Karpas-422 (cell line): Measurements from ENCODE around the gene ERBB3. TPM values are rescaled to one million over a fixed set of nuclear protein-coding genes. Genes with fewer than 3 reads are reported as not detected.

Source experiments
- DNase-seq: peaks from one replicate; pipeline ENCODE4 v3.0.0-alpha.2; 2015
- H2AFZ ChIP-seq: fragments of 200-600 bp; sonication (generic); 2 replicates; pipeline ENCODE4 v1.6.1; 2014; ENCODE audit warnings: antibody characterized with exemption, low read length, mixed read lengths
- H3K27ac ChIP-seq: fragments of 200-600 bp; sonication (generic); 2 replicates; pipeline ENCODE4 v1.5.1; 2014; ENCODE audit warnings: mild to moderate bottlenecking, low read length, moderate library complexity
- H3K27me3 ChIP-seq: fragments of 200-600 bp; sonication (generic); 2 replicates; pipeline ENCODE4 v1.6.1; 2014; ENCODE audit warnings: low read length, mixed read lengths
- H3K36me3 ChIP-seq: fragments of 200-600 bp; sonication (generic); 2 replicates; pipeline ENCODE4 v1.6.1; 2014; ENCODE audit warnings: low read length, mixed read lengths; ENCODE audit not compliant: insufficient read depth
- H3K4me1 ChIP-seq: fragments of 200-600 bp; sonication (generic); 2 replicates; pipeline ENCODE4 v1.6.1; 2014; ENCODE audit warnings: mild to moderate bottlenecking, low read length, mixed read lengths
- H3K4me2 ChIP-seq: fragments of 200-600 bp; sonication (generic); 2 replicates; pipeline ENCODE4 v1.6.1; 2014; ENCODE audit warnings: low read length, low read depth, mild to moderate bottlenecking; ENCODE audit not compliant: poor library complexity, severe bottlenecking
- H3K4me3 ChIP-seq: fragments of 200-600 bp; sonication (generic); 2 replicates; pipeline ENCODE4 v1.5.1; 2014; ENCODE audit warnings: mild to moderate bottlenecking, antibody characterized with exemption, low read length, mixed read lengths
- H3K79me2 ChIP-seq: fragments of 200-600 bp; sonication (generic); 2 replicates; pipeline ENCODE4 v1.6.1; 2014; ENCODE audit warnings: mild to moderate bottlenecking, low read length, mixed read lengths
- H3K9ac ChIP-seq: fragments of 200-600 bp; sonication (generic); 2 replicates; pipeline ENCODE4 v1.6.0; 2014; ENCODE audit warnings: low read length
- H3K9me2 ChIP-seq: fragments of 200-600 bp; sonication (generic), shearing (Covaris generic); replicated peaks from 2 replicates; pipeline ENCODE4 v1.6.0; 2014; ENCODE audit warnings: mild to moderate bottlenecking, low read length, moderate library complexity; ENCODE audit not compliant: insufficient read depth
- H3K9me3 ChIP-seq: fragments of 300-700, 200-600 bp; sonication (generic); 2 replicates; pipeline ENCODE4 v1.6.1; 2014; ENCODE audit warnings: low read length, mixed read lengths
- H4K20me1 ChIP-seq: fragments of 200-600 bp; sonication (generic); 2 replicates; pipeline ENCODE4 v1.6.1; 2014; ENCODE audit warnings: mild to moderate bottlenecking, antibody characterized with exemption, low read length, low read depth; ENCODE audit not compliant: insufficient read depth
- total RNA-seq: library from RNA; depleted of rRNA; stranded (reverse); fragments of >200 nt; shearing (Covaris generic); gene quantifications from 2 replicates; pipeline ENCODE4 v1.2.3, GENCODE V29; 2014; ENCODE audit warnings: low replicate concordance

ERBB3 gene
- total RNA-seq, 1 experiment from 2014 or later = not detected

- H3K27me3 ChIP-seq = no peaks in the 10 kb centered on the region
- H3K9me3 ChIP-seq = no peaks in the 10 kb centered on the region
- no peaks in the 10 kb centered on the region for H3K9me2 ChIP-seq
- no peak overlapping the region for H2AFZ ChIP-seq
- H4K20me1 ChIP-seq = no peaks in the 10 kb centered on the region
- no peak overlapping the region for H3K27ac ChIP-seq
- H3K36me3 ChIP-seq = peaks cover 26% of the 10 kb centered on the region; the same call in 1 of the 2 replicates
- H3K4me3 ChIP-seq = no peak overlapping the region
- H3K79me2 ChIP-seq = no peaks in the 10 kb centered on the region
- no peak overlapping the region for H3K4me2 ChIP-seq
- no peaks in the 10 kb centered on the region for H3K4me1 ChIP-seq
- H3K9ac ChIP-seq = no peak overlapping the region
- no peak for DNase-seq
Measured at GRCh38 chr12:56141946-56142784, 62.2 kb downstream of the ERBB3 start.

- no peaks in the 10 kb centered on the region for H3K9me3 ChIP-seq
- H3K79me2 ChIP-seq = no peaks in the 10 kb centered on the region
- H4K20me1 ChIP-seq = no peaks in the 10 kb centered on the region
- no peaks in the 10 kb centered on the region for H3K4me1 ChIP-seq
- H3K9me2 ChIP-seq = no peaks in the 10 kb centered on the region
- H3K36me3 ChIP-seq = peaks cover 24% of the 10 kb centered on the region; the same call in 1 of the 2 replicates
- no peak overlapping the region for H3K4me3 ChIP-seq
- no peak for DNase-seq
- H3K4me2 ChIP-seq = no peak overlapping the region
- H3K27me3 ChIP-seq = no peaks in the 10 kb centered on the region
- no peak overlapping the region for H3K27ac ChIP-seq
- no peak overlapping the region for H2AFZ ChIP-seq
- no peak overlapping the region for H3K9ac ChIP-seq
Measured at GRCh38 chr12:56143217-56143616, 63.3 kb downstream of the ERBB3 start.

GRCh38 chr12:56143870-56144269, 63.9 kb downstream of the ERBB3 start:
- no peaks in the 10 kb centered on the region for H3K27me3 ChIP-seq

GRCh38 chr12:56145217-56145616, 65.3 kb downstream of the ERBB3 start:
- Histone ChIP-seq H3K4me1 (no peaks in the 10 kb centered on the region), H3K4me2 (no peak overlapping the region), H3K27me3 (no peaks in the 10 kb centered on the region), H3K27ac (no peak overlapping the region), H3K9ac (no peak overlapping the region), H3K4me3 (no peak overlapping the region), H3K79me2 (no peaks in the 10 kb centered on the region), H3K36me3 (peaks cover 15% of the 10 kb centered on the region; the same call in 1 of the 2 replicates), H4K20me1 (no peaks in the 10 kb centered on the region), H3K9me3 (no peaks in the 10 kb centered on the region), H3K9me2 (no peaks in the 10 kb centered on the region), H2AFZ (no peak overlapping the region)
- no peak for DNase-seq

More at GRCh38 chr12:56143870-56144269, 63.9 kb downstream of the ERBB3 start:
- no peak for DNase-seq
- Histone ChIP-seq H3K79me2 (no peaks in the 10 kb centered on the region), H3K36me3 (peaks cover 18% of the 10 kb centered on the region; the same call in 1 of the 2 replicates), H3K27ac (no peak overlapping the region), H3K4me1 (no peaks in the 10 kb centered on the region), H3K4me3 (no peak overlapping the region), H4K20me1 (no peaks in the 10 kb centered on the region), H2AFZ (no peak overlapping the region), H3K9ac (no peak overlapping the region), H3K9me3 (no peaks in the 10 kb centered on the region), H3K9me2 (no peaks in the 10 kb centered on the region), H3K4me2 (no peak overlapping the region)

DNA sequence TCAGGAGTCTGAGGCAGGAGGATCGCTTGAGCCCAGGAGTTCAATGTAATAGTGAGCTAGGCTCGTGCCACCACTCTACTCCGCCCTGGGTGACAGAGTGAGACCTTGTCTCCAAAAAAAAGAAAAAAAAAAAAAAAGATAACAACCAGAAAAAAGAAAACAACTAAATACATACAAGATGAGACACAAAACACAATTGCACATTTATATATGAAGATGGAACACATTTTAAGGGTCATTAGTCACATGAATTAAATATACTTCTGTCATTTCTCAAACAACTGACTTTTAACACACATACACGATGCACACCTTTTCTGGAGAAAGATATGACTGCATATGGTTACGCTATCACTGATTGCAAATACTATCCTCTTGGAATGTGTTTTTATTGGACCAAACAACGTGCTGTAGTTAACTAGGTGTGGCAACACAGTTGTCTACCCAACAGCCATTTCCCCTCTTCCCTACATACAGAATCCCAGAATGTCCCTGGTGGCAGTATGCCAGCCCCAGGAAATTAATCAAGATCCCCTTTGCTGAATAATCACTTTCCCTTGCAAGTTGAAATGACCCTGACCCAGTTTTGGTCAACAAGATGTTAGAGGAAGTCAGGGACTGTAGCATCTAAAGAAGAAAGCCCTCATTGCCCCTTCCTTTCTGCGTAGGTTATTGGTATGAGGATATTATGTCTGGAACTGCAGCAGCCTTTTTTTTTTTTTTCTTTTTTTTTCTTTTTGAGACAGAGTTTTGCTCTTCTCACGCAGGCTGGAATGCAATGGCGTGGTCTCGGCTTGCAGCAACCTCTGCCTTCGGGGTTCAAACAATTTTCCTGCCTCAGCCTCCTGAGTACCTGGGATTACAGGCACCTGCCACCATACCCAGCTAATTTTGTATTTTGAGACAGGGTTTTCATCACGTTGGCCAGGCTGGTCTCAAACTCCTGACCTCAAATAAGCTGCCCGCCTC, 66.8 kb downstream of the ERBB3 start:
- Histone ChIP-seq H3K9me3 (no peaks in the 10 kb centered on the region), H3K79me2 (peaks cover 4% of the 10 kb centered on the region; the same call in 1 of the 2 replicates), H3K4me2 (no peak overlapping the region), H3K4me3 (no peak overlapping the region), H2AFZ (no peak overlapping the region), H3K27me3 (no peaks in the 10 kb centered on the region), H3K27ac (no peak overlapping the region), H3K9me2 (no peaks in the 10 kb centered on the region), H3K9ac (no peak overlapping the region), H3K4me1 (peaks cover 9% of the 10 kb centered on the region), H4K20me1 (no peaks in the 10 kb centered on the region), H3K36me3 (peaks cover 7% of the 10 kb centered on the region; the same call in 1 of the 2 replicates)
- DNase-seq = no peak

- Histone ChIP-seq H3K27ac (no peak overlapping the region), H3K27me3 (no peaks in the 10 kb centered on the region), H3K4me2 (peak overlapping the region; percentile 89), H2AFZ (no peak overlapping the region), H4K20me1 (no peaks in the 10 kb centered on the region), H3K9me3 (no peaks in the 10 kb centered on the region), H3K36me3 (no peaks in the 10 kb centered on the region), H3K4me1 (peaks cover 29% of the 10 kb centered on the region), H3K79me2 (peaks cover 13% of the 10 kb centered on the region; the same call in 1 of the 2 replicates), H3K9ac (no peak overlapping the region), H3K4me3 (no peak overlapping the region), H3K9me2 (no peaks in the 10 kb centered on the region)
- peak; percentile 57 for DNase-seq
Measured at GRCh38 chr12:56150563-56150962, 70.6 kb downstream of the ERBB3 start.

- Histone ChIP-seq H3K9ac (peak overlapping the region; percentile 89), H3K4me1 (peaks cover 29% of the 10 kb centered on the region), H4K20me1 (no peaks in the 10 kb centered on the region), H3K4me3 (peak overlapping the region; percentile 83), H3K27ac (peak overlapping the region; percentile 91), H2AFZ (peak overlapping the region; percentile 39), H3K9me3 (no peaks in the 10 kb centered on the region), H3K79me2 (peaks cover 13% of the 10 kb centered on the region; the same call in 1 of the 2 replicates), H3K4me2 (peak overlapping the region; percentile 89), H3K9me2 (no peaks in the 10 kb centered on the region), H3K27me3 (no peaks in the 10 kb centered on the region), H3K36me3 (no peaks in the 10 kb centered on the region)
- DNase-seq = peak; percentile 90
Measured at GRCh38 chr12:56151672-56152131, 71.7 kb downstream of the ERBB3 start.
